Activated CD4-positive, alpha-beta T cell treated with anti-CD3 and anti-CD28 coated beads for 48 hours (primary cell): ENCODE data around the gene CMC4.

Source experiments
- DNase-seq: peaks from one replicate; pipeline ENCODE4 v3.0.0-alpha.2; 2020

The CMC4 gene

GRCh38 chrX:155070975-155071693, at the start of gene CMC4, which contains the start of the genes BRCC3 and MTCP1:
Gene CMC4 (minus strand): TSS chrX:155071136. CDS start chrX:155064023, 7,113 bp downstream.
Gene BRCC3 (plus strand): TSS chrX:155071508. CDS start chrX:155071528, 20 bp downstream.
Gene MTCP1 (minus strand): TSS chrX:155071136. CDS start chrX:155066010, 5,126 bp downstream.
- DNase-seq: peak; percentile 84

DNA sequence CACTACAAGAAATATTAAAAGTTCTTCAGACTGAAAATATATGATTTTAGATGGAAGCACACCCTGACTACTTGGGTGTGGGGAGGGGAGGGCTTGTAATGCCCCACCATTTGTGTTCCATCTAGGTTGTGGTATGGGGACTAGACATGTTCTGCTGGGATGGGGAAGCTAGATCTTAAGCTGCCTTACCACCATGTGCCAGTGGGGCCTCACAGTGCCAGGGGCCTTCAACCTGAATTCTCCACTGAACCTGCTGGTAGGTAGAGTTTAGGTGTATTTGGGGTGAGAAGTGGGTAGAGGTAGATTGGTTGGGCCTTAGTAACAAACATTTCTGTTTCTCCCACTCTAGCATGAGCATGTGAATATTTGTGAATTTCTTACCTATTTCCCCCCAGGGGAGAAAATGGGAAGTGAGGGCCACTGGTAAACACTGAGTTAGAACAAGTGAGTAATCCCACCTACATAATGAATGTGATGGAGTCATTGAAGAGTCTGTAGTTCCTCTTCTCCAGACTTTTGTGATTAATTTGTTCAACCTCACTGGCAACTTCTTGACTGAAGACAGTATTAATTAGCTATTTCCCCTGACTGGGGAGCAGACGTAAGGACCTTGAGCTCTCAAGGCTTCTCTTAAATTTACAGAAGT, 44.4 kb upstream of the CMC4 start:
- DNase-seq: no peak

- DNase-seq: no peak
Measured at GRCh38 chrX:155113097-155113496, 42.2 kb upstream of the CMC4 start.

- DNase-seq: no peak
Measured at GRCh38 chrX:155112171-155112570, 41.2 kb upstream of the CMC4 start.

DNA sequence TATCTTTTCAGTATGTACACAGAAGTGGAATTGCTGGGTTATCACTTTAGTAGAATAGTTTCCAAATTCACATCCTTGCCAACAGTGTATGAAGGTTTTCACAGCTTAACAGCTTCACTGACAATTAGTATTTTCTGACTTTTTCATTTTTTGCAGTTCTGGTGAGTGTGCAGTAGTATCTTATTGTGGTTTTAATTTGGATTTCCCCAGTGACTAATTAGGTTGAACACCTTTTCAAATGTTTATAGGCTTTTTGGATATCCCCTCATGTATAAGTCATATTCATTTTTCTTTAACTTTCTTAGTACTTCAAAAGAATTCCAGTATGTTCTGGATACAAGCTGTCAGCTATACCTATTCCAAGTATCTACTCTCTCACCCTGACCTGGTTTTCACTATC, 37.5 kb upstream of the CMC4 start:
- DNase-seq: no peak

- DNase-seq: no peak
Measured at GRCh38 chrX:155105919-155106318, 35.0 kb upstream of the CMC4 start.

- DNase-seq: no peak
Measured at GRCh38 chrX:155094468-155095061, 23.6 kb upstream of the CMC4 start.

GRCh38 chrX:155086961-155087735, 16.2 kb upstream of the CMC4 start:
- no peak for DNase-seq

DNA sequence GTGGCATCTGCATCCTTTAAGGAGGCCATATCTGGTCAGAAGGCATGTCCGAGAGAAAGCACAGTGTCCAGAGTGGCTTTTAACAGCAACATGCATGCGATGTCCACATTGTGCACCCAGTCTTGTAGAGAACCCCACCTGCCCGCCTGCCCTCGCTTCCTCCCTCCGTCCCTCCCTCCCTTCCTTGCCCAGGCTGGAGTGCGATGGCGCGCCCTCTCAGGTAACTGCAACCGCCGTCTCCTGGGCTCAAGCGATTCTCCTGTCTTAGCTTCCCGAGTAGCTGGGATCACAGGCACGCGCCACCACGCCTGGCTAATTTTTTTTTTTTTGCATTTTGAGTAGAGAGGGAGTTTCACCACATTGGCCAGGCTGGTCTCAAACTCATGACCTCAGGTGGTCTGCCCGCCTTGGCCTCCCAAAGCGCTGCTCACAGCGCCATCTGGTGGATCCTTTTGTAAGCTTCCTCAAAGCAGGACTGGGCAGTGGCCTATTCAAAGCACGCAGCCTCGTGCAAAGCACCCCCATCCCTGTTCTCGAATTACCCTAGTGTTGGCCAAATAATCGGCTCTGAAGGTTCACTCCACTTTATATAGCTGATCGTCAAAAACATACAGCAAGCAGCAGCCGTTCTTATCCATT, 15.4 kb upstream of the CMC4 start:
- DNase-seq: peak; percentile 56

DNA sequence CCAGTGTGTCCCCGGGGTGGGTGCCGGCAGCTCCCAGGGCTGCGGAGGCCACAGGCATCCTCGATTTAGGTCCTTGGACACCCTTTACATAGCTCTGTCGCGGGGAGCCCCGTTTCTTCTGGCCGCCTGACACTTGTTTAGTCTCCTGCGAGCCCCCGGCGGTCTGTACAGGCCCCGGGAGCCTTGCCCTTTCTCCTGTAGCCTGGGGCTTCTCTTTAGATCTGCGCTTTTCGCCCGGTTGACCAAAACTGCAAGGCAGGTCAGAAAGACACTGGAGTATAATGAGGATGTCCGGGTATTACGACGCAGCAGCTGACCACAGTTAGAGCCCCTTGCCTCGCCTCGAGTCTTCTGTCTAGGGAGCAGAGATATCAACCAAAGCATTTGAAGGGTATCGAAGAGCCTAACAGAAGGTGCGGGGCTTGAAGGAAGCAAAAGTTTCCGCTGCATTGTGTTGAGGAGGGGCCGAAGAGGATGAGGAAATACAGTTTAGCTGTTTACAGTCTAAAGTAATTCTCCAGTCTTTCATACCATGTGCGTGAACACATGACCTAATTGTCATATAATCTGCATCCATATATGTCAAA, 851 bp upstream of the CMC4 start:
- DNase-seq: no peak

GRCh38 chrX:155070663-155070974, 317 bp downstream of the CMC4 start:
- DNase-seq: no peak

- no peak for DNase-seq
Measured at GRCh38 chrX:155070038-155070437, 898 bp downstream of the CMC4 start.

DNA sequence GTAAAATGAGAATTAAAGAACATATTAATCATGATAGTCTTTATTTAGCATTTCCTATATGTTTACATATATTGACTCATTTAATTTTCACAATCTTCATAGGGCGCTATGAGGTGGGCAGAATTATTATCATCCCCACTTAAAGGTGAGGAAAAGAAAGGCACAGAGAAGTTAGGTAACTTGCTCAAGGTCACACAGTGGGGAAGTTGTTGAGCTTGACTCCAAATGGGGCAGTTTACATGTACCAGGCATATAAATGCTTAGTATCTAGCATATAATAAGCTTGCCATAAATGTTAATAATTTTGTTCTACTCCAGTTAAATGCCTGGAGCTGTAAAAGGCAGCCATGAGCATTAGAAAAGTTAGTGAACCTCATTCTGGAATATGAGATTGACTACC, 1.5 kb downstream of the CMC4 start:
- no peak for DNase-seq

GRCh38 chrX:155068165-155068564, 2.8 kb downstream of the CMC4 start:
- no peak for DNase-seq

DNA sequence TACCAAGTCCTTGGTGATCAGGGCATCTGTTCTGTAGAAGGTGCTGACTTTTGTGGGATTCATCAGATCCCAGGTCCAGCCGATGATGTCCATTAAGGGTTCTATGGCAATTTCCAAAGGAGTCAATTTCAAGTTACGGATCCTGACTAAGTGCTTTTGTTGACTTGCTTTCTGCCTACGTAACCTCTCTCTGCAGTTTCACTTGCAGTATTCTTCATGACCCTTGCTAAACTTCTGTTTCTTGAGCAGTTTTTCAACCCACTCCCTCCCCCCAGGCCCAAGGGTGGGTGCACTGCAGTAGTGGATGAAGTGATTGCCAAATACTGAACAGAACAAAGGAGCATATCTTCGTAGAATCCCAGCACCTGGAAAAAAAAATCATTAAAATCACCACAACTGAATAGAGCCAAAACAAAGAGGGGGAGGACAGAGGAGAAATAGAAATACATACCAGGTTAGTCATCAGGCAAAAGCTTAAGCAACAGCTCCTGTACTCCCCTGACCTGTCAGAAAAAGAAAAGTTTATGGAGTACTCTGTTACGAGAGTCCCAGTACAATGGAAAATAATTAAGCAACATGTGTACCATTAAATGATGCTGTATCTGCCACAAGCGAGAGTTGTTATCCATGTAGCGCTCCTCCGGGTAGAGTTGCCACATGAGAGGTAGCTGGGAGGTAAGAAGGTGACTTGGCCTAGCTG, 5.8 kb downstream of the CMC4 start:
- DNase-seq: no peak

DNA sequence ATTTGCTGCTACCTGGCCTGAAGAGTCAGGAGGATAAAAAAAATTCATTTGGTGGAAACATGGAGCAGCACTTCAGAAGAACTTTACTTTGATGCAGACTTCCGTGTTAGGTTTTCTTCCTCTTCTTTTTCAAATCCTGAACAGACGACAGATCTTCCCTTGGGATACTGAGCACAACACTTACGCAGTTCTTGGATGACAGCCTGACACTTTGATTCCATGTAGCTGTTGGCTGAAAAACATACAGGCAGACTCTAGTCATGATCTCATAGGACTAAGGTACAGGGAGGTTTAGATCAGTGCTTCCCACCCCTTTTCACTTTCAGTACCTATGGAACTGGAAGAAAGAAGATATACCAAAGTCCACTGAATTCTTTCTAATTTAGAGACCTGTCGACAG, 9.2 kb downstream of the CMC4 start:
- DNase-seq: no peak

DNA sequence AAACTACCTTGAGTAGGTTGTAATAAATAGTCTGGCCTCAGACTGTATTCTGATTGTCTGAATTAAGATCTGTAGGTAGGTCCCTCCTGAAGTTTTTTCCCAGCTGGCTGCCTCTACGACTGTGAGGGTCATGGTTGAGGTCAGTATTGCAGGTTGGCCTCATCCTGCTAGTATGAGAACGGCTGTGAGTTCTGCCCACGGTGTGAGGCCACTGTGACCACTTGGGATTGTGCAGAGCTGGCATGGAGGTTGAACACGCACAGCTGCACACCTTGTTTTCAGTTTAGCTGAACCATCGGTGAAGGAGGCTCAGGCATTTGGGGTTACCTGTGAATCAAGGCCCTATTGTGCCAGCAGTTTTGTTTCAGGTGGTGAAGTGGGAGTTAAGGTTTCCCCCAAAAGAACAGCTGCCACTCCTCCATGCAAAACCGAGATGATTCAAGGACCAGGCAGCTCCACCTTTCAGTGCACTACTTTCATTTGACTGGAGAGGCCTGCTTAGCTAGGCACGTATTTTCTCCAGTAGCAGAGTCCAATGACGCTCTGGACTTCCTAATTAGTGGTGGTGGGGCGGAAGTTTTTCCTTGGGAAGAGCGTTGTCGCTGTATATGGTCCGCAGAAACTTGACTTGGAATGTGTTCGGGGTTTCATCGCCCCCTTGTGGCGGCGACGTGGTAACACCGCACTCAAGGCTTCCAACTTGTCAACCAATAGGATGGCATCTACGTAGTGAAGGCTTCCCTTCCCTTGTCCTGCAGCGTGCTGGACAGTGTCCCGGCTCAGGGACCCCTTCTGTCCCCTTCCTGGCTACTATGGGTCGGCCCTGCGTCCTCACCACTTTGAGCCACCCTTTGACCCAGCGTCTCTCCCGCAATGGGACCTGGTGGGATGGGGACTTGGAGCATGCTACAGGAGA, 13.8 kb downstream of the CMC4 start:
- peak; percentile 47 for DNase-seq

- no peak for DNase-seq
Measured at GRCh38 chrX:155056471-155056870, 14.5 kb downstream of the CMC4 start.

DNA sequence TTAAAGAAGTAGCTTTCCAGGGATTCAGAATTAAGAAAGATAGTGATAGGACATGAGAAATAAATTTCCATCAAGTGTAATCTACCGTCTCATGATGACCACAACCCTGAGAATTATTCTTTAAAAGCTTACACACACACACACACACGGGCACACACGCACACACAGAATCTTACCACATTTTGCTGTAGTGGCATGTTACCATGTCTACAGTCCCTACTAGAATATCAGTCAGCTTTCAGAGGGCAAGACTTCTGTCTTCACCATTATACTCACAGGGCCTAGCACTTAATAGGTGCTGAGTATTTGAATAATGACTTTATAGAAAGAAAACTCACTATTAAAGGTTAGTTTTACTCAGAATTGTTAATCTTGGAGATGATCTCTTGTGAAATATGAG, 15.4 kb downstream of the CMC4 start:
- DNase-seq: no peak

DNA sequence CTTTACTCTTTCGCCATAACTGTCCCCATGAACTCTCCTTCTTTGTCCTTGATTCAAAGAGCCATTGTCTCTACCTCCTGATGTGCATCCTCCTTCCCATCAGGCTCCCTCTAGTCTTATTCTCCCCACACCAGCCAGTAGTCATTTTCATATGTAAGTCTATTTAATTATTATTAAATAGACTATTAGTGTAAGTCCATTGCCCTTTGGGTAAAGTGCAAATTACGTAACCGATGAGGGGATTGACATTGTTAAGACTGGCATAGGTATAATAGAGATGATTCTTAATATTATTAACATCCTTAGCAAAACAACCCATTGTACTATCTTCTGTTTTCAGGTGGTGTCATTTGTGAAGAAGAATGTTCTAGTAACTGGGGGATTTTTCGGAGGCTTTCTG, 16.7 kb downstream of the CMC4 start:
- no peak for DNase-seq

DNA sequence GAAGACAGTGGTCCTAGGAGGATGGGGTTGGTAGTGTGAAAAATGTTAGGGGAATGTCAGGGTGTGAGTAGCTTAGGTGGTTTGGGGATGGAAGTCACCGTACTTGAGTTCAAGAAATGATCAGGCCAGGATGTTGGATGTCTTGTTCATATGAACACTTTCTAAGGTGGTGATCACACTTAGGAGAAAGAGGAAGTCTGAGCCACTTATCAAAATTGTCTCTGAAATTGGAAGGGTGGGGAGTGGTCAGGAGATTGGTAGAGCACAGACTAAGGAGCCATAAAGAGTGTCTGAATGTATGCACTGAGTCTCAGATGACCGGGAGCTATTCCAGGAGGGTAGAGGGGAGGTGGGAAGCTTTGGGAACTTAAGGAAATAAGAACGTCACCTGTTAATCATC, 17.3 kb downstream of the CMC4 start:
- no peak for DNase-seq
